Ishikawa (cell line): ENCODE data around the gene AKAP10.

Experiments
- CREB1 ChIP-seq: IDR thresholded peaks from 2 replicates; pipeline ENCODE4 v1.6.1; 2012; ENCODE audit warnings: low read depth
- FOXM1 ChIP-seq: IDR thresholded peaks from 2 replicates; pipeline ENCODE4 v1.6.1; 2012; ENCODE audit warnings: low read depth, borderline replicate concordance
- MAX ChIP-seq: IDR thresholded peaks from 2 replicates; pipeline ENCODE4 v1.6.1; 2012
- TAF1 ChIP-seq: IDR thresholded peaks from 2 replicates; pipeline ENCODE4 v1.6.1; 2012; ENCODE audit warnings: low read depth, mild to moderate bottlenecking
- TCF12 ChIP-seq: IDR thresholded peaks from 2 replicates; pipeline ENCODE4 v1.6.1; 2012; ENCODE audit warnings: low read depth
- ZBTB7A ChIP-seq: IDR thresholded peaks from 2 replicates; pipeline ENCODE4 v1.6.1; 2012; ENCODE audit warnings: low read depth

DNA sequence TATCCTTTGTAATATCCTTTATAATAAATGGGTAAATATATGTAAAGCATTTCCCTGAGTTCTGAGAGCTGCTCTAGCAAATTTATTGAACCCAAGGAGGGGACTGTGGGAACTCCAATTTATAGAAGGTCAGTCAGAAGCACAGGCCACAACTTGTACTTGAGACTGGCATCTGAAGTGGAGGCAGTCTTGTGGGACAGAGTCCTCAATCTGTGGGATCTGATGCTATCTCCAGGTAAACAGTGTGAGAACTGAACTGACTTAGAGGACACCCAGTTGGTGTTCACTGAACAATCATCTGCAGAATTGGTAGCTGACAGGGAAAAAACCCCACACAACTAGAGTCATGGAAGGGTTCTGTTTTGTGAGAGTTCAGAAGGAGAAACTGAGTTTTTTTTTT, 34.0 kb downstream of the AKAP10 start:
- TF ChIP-seq TCF12, result no peak
- no peak for TF ChIP-seq TAF1
- no peak for TF ChIP-seq ZBTB7A
- no peak for TF ChIP-seq FOXM1
- TF ChIP-seq MAX, result no peak
- TF ChIP-seq CREB1, result no peak
